A549 (cell line): ENCODE data around the gene STIMATE. TPM values are rescaled to one million over a fixed set of nuclear protein-coding genes. Genes with fewer than 3 reads are reported as not detected.

Source experiments
- ATAC-seq, 2 experiments: fragments of 200-7000 bp in 1 of 2; fragments of >200 bp in 1 of 2; cut with Nextera tagmentation in 1 of 2; cut with Tn5 transposase in 1 of 2; 3 replicates each; pipeline versions ENCODE4 v1.8.0 to v1.9.1; 2018 to 2020; ENCODE audit warnings: mild to moderate bottlenecking in 1 of 2, moderate library complexity in 1 of 2
- CTCF ChIA-PET: fragments of 300-600 bp; sonication (Branson Sonifier 250); formaldehyde crosslinking; extraction: SDS; loops from one replicate; lab custom pipeline; 2021; ENCODE audit warnings: antibody characterized with exemption, inconsistent platforms; lab: Yijun Ruan, JAX
- POLR2A ChIA-PET: fragments of 350-600 bp; formaldehyde crosslinking; extraction: SDS; loops from one replicate; lab custom pipeline; 2021; ENCODE audit warnings: antibody characterized with exemption, inconsistent platforms; lab: Yijun Ruan, JAX
- DNase-seq, 2 experiments: peaks; one replicate each; pipeline versions ENCODE4 v3.0.0 to v3.0.0-alpha.2; 2011 to 2016; ENCODE audit warnings: low read depth in 1 of 2, low spot score in 1 of 2
- FAIRE-seq: peaks from 2 replicates; lab custom pipeline; 2011; peaks lifted over from hg19 to GRCh38; lab: Jason Lieb, UNC
- H3K27ac ChIP-seq, 2 experiments: fragments of >200 bp; sonication (Bioruptor Twin); formaldehyde crosslinking; 3 replicates each; pipeline ENCODE4 v1.5.1; 2016 to 2017
- H3K4me1 ChIP-seq: fragments of >200 bp; sonication (Bioruptor Twin); formaldehyde crosslinking; 3 replicates; pipeline ENCODE4 v1.6.1; 2016
- H3K4me2 ChIP-seq: fragments of >200 bp; sonication (Bioruptor Twin); formaldehyde crosslinking; 3 replicates; pipeline ENCODE4 v1.6.1; 2016
- H3K4me3 ChIP-seq: fragments of >200 bp; sonication (Bioruptor Twin); formaldehyde crosslinking; 3 replicates; pipeline ENCODE4 v1.5.1; 2016
- H3K9me3 ChIP-seq: fragments of >200 bp; sonication (Bioruptor Twin); formaldehyde crosslinking; 3 replicates; pipeline ENCODE4 v1.6.1; 2016
- CEBPB ChIP-seq, 2 experiments: fragments of >200 bp in 1 of 2; sonication (Bioruptor Twin) in 1 of 2; formaldehyde crosslinking in 1 of 2; IDR thresholded peaks; 2 replicates each; pipeline ENCODE4 v1.6.1; 2012 to 2016
- FOSL2 ChIP-seq, 2 experiments: fragments of 450-650 bp in 1 of 2; fragments of >200 bp in 1 of 2; sonication (Bioruptor Twin) in 1 of 2; formaldehyde crosslinking; IDR thresholded peaks; 2 replicates each; pipeline versions ENCODE4 v1.5.0 to v1.6.1; 2016 to 2020; ENCODE audit warnings: mild to moderate bottlenecking in 1 of 2, moderate library complexity in 1 of 2
- GATA3 ChIP-seq: IDR thresholded peaks from 2 replicates; pipeline ENCODE4 v1.6.1; 2012; ENCODE audit warnings: borderline replicate concordance
- HDAC2 ChIP-seq: fragments of 200-600 bp; sonication (generic); IDR thresholded peaks from 2 replicates; pipeline ENCODE4 v1.6.1; 2016
- HMGXB4 ChIP-seq: fragments of 250-450 bp; sonication (Bioruptor Pico); IDR thresholded peaks from 2 replicates; pipeline ENCODE4 v1.5.0; 2021; ENCODE audit warnings: mild to moderate bottlenecking, moderate library complexity, borderline replicate concordance
- HOXA7 ChIP-seq: fragments of 250-450 bp; sonication (Bioruptor Pico); IDR thresholded peaks from 2 replicates; pipeline ENCODE4 v1.5.0; 2020; ENCODE audit warnings: mild to moderate bottlenecking, moderate library complexity
- KDM5A ChIP-seq: fragments of 200-600 bp; sonication (generic); IDR thresholded peaks from 2 replicates; pipeline ENCODE4 v1.6.1; 2016; ENCODE audit warnings: antibody characterized with exemption, mild to moderate bottlenecking
- MAFK ChIP-seq: fragments of 450-650 bp; IDR thresholded peaks from 2 replicates; pipeline ENCODE4 v1.6.1; 2014; ENCODE audit not compliant: partially characterized antibody
- MAZ ChIP-seq: fragments of 150-350 bp; IDR thresholded peaks from 2 replicates; pipeline ENCODE4 v1.6.1; 2014; ENCODE audit warnings: antibody characterized with exemption, low read depth, low read length, borderline replicate concordance
- NFE2L2 ChIP-seq: fragments of 150-350 bp; conservative IDR thresholded peaks from 2 replicates; pipeline ENCODE4 v1.6.1; 2014; ENCODE audit warnings: low read length
- REST ChIP-seq: fragments of 200-600 bp; sonication (generic); IDR thresholded peaks from 2 replicates; pipeline ENCODE4 v1.6.1; 2016; ENCODE audit warnings: antibody characterized with exemption, mild to moderate bottlenecking, moderate library complexity
- ZC3H11A ChIP-seq: fragments of 450-650 bp; IDR thresholded peaks from 2 replicates; pipeline ENCODE4 v1.6.1; 2014; ENCODE audit warnings: antibody characterized with exemption, mild to moderate bottlenecking
- WGBS: methylation state at CpG from one replicate; pipeline ENCODE4 v1.1.6; 2017; ENCODE audit errors: missing lambda C conversion rate; 5-methylcytosine and 5-hydroxymethylcytosine counted together
- polyA plus RNA-seq, 4 experiments: library from polyadenylated mRNA; depleted of rRNA in 3 of 4; stranded (reverse); fragments of >200 nt; fragmentation: RNase III in 1 of 4; extraction: RNeasy Plus Mini Kit Qiagen cat#74134 plus additional on column Dnase treatment in 1 of 4; gene quantifications; 2 replicates in 3 of 4; 3 replicates in 1 of 4; pipeline ENCODE4 v1.2.3, GENCODE V29; 2011 to 2017
- TF ChIP-seq, protein P1 (sequence below): fragments of >200 bp; sonication (Bioruptor Twin); formaldehyde crosslinking; IDR thresholded peaks from 3 replicates; pipeline ENCODE4 v1.6.1; 2016
- TF ChIP-seq, protein P2 (sequence below): fragments of 150-350 bp; IDR thresholded peaks from 2 replicates; pipeline ENCODE4 v1.6.1; 2014; ENCODE audit warnings: low read depth, mild to moderate bottlenecking, low read length
- TF ChIP-seq, protein P3 (sequence below): IDR thresholded peaks from 2 replicates; pipeline ENCODE4 v1.6.1; 2012

Gene STIMATE
- polyA plus RNA-seq, 2 of the 4 experiments (the other 2 are of a cell fraction): 5.2 to 5.5 TPM

DNA sequence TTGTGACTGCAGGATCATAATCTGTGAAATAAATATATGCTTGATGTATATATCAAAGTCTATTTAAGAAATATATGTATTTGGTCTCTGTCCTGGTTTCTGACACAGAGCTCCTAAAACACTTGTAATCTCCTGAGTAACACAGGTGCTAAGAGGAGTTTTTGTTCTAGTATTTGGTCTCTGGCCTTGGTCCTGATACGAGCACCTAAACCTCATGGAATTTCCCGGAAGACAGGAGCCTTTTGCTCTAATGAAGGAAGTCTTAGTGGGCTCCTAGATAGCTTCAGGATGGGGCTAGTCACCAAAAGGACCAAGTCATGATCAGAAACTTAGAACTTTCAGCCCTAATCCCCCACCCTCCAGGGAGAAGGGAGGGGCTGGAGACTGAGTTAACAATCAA is 43.3 kb downstream of the STIMATE start:
- no peak for DNase-seq
- Histone ChIP-seq H3K9me3 (no peaks in the 10 kb centered on the region), H3K4me1 (no peaks in the 10 kb centered on the region), H3K4me3 (no peak overlapping the region), H3K4me2 (no peak overlapping the region), H3K27ac (no peak overlapping the region)
- POLR2A ChIA-PET: no interaction called here
- 83% methylated on average over 2 of the region's 2 CpGs for WGBS
- FAIRE-seq: no peak
- CTCF ChIA-PET: interaction anchor here (1.2 to 4.4 kb wide), 4 partner anchors 13 to 342 kb away, joined by 3 to 31 read pairs (median 6); no protein-coding TSS in a partner anchor
- ATAC-seq: no peak
- peak; percentile 76 for TF ChIP-seq REST
- TF ChIP-seq, protein P1, sequence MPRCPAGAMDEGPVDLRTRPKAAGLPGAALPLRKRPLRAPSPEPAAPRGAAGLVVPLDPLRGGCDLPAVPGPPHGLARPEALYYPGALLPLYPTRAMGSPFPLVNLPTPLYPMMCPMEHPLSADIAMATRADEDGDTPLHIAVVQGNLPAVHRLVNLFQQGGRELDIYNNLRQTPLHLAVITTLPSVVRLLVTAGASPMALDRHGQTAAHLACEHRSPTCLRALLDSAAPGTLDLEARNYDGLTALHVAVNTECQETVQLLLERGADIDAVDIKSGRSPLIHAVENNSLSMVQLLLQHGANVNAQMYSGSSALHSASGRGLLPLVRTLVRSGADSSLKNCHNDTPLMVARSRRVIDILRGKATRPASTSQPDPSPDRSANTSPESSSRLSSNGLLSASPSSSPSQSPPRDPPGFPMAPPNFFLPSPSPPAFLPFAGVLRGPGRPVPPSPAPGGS: no peak

GRCh38 chr3:52852419-52852818 is 44.9 kb downstream of the STIMATE start:
- no peak for ATAC-seq
- CTCF ChIA-PET: interaction anchor here (0.6 to 4.4 kb wide), 6 partner anchors 14 to 436 kb away, joined by 3 to 31 read pairs (median 5); no protein-coding TSS in a partner anchor
- TF ChIP-seq FOSL2 (IDR thresholded peaks at IDR 0.05) (no peak), FOSL2 (CRISPR knock-in tag; IDR thresholded peaks at IDR 0.05) (no peak), HOXA7 (CRISPR knock-in tag) (no peak), HMGXB4 (no peak), MAFK (no peak), ZC3H11A (no peak), KDM5A (no peak), MAZ (no peak), CEBPB (IDR thresholded peaks at IDR 0.05) (no peak), NFE2L2 (no peak), GATA3 (no peak), REST (no peak), HDAC2 (no peak)
- TF ChIP-seq, protein P2, sequence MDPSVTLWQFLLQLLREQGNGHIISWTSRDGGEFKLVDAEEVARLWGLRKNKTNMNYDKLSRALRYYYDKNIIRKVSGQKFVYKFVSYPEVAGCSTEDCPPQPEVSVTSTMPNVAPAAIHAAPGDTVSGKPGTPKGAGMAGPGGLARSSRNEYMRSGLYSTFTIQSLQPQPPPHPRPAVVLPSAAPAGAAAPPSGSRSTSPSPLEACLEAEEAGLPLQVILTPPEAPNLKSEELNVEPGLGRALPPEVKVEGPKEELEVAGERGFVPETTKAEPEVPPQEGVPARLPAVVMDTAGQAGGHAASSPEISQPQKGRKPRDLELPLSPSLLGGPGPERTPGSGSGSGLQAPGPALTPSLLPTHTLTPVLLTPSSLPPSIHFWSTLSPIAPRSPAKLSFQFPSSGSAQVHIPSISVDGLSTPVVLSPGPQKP: no peak
- TF ChIP-seq, protein P3, sequence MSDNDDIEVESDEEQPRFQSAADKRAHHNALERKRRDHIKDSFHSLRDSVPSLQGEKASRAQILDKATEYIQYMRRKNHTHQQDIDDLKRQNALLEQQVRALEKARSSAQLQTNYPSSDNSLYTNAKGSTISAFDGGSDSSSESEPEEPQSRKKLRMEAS: no peak
- no peaks in the 10 kb centered on the region for H3K4me1 ChIP-seq
- no peak overlapping the region for H3K4me3 ChIP-seq
- H3K9me3 ChIP-seq: no peaks in the 10 kb centered on the region
- WGBS: 92% methylated on average over 2 of the region's 2 CpGs
- FAIRE-seq: no peak
- POLR2A ChIA-PET: no interaction called here
- no peak overlapping the region for H3K4me2 ChIP-seq
- no peak overlapping the region for H3K27ac ChIP-seq
- no peak for DNase-seq
